Pancreas (tissue), 10 donors: Measurements from ENCODE around the gene SLC44A4. TPM values are rescaled to one million over a fixed set of nuclear protein-coding genes. Genes with fewer than 3 reads are reported as not detected.

Experiments used
- ATAC-seq, 4 donors: fragments of 200-7000 bp; cut with Tn5 transposase; one replicate each; pipeline versions ENCODE4 v1.8.0 to v1.9.1; 2020; ENCODE audit warnings: mild to moderate bottlenecking in 4 of 4, moderate library complexity in 4 of 4
- DNase-seq, 6 donors: peaks; one replicate each; pipeline ENCODE4 v3.0.0-alpha.2; 2020
- FAIRE-seq: peaks from 2 replicates; lab custom pipeline; 2012; peaks lifted over from hg19 to GRCh38; lab: Jason Lieb, UNC
- H3K27ac ChIP-seq, 4 donors: fragments of 200-600 bp; sonication (generic); 1 replicate in 3 of 4; 2 replicates in 1 of 4; pipeline versions ENCODE4 v1.5.0 to v1.8.0; 2020
- H3K27me3 ChIP-seq, 4 donors: fragments of 200-600 bp; one replicate each; pipeline ENCODE4 v1.8.0; 2021
- H3K36me3 ChIP-seq, 3 donors: fragments of 200-600 bp; sonication (generic) in 1 of 3; one replicate each; pipeline versions ENCODE4 v1.5.0 to v1.8.0; 2020 to 2021
- H3K4me1 ChIP-seq, 3 donors: fragments of 200-600 bp; one replicate each; pipeline ENCODE4 v1.8.0; 2021
- H3K4me3 ChIP-seq, 4 donors: fragments of 200-600 bp; sonication (generic) in 2 of 4; one replicate each; pipeline versions ENCODE4 v1.5.0 to v1.8.0; 2020 to 2021
- H3K9me3 ChIP-seq, 4 donors: fragments of 200-600 bp; one replicate each; pipeline ENCODE4 v1.8.0; 2021
- WGBS, 2 donors: extraction: QIAGEN DNeasy Blood & Tissue Kit; methylation state at CpG; one replicate each; pipeline ENCODE4 v1.1.7; 2013; 5-methylcytosine and 5-hydroxymethylcytosine counted together
- intact Hi-C, 3 donors: fragments of 100-400 bp; cut with DNase I; formaldehyde crosslinking; loops; one replicate each; pipeline versions ENCODE4 v1.11.1 to v1.14.2; 2022
- polyA plus RNA-seq, 2 donors: library from polyadenylated mRNA; stranded (reverse); fragments of 200-250 nt; gene quantifications; one replicate each; pipeline ENCODE4 v1.2.3, GENCODE V29; 2013
- total RNA-seq, 6 donors: library from RNA; stranded (reverse); fragmentation: NEBNext Ultra II Directional in 4 of 6; extraction: Animal tissue kit (Norgen Biotek cat#: 25700) in 4 of 6; gene quantifications; one replicate each; pipeline versions ENCODE4 v1.2.1 to v1.2.4, GENCODE V29; 2021 to 2023
- TF ChIP-seq, protein P1 (sequence below), 4 donors: fragments of 200-600 bp; sonication (generic) in 3 of 4; IDR thresholded peaks; one replicate each; pipeline versions ENCODE4 v1.5.0 to v1.8.0; 2021; ENCODE audit warnings: antibody characterized with exemption in 4 of 4
- donor health status: healthy with polysubstance abuse.
- donor health status: DM: no; HTN: no; CAD: no; lungs with moderate emphysema.
- donor health status: DM: no; HTN: no; CAD: no.
- donor health status: control.
- donor health status: control.
- donor health status: Bipolar disorder and iron deficiency.
- donor health status: DM: yes; HTN: yes; CAD: no.
- donor health status: DM: no; HTN: no; CAD: no.
- donor health status: DM: no; HTN: no; CAD: no.
- donor health status: DM: yes; HTN: yes; CAD: no.

The SLC44A4 gene
- total and polyA plus RNA-seq, 8 donors, result 4.6 to 57.3 (median 12.9) TPM

DNA sequence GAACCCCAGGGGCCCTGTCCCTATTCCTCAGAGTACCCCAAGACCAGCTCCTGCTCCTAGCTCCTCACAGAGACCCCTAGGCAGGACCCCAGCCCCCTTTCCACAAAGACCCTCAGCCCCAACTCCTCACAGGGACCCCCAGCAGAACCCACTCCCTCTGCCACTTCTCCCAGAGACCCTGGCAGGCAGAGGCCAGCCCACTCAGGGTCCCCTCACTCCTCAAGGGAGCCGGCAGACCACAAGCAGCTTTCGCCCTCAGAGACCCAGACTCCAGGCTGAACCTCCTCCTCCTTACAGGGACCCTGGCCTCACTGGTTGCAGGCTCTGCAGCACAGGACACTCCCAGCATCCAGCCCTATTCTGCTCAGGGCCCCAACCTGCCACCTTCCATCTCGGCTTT is 575 bp downstream of the SLC44A4 start:
- Histone ChIP-seq H3K4me3 (peak overlapping the region in 3 of 4 donors; percentile 20 to 36 (median 26)), H3K4me1 (peaks cover 0 to 19% (median 6%) of the 10 kb centered on the region in 3 donors), H3K9me3 (no peaks in the 10 kb centered on the region), H3K27ac (peak overlapping the region; percentile 11 to 78 (median 45)), H3K27me3 (no peaks in the 10 kb centered on the region), H3K36me3 (peaks cover 0 to 16% (median 7%) of the 10 kb centered on the region in 3 donors)
- 83% methylated on average over 3 of the region's 3 CpGs for WGBS, 2 donors
- no peak for FAIRE-seq
- TF ChIP-seq, protein P1, sequence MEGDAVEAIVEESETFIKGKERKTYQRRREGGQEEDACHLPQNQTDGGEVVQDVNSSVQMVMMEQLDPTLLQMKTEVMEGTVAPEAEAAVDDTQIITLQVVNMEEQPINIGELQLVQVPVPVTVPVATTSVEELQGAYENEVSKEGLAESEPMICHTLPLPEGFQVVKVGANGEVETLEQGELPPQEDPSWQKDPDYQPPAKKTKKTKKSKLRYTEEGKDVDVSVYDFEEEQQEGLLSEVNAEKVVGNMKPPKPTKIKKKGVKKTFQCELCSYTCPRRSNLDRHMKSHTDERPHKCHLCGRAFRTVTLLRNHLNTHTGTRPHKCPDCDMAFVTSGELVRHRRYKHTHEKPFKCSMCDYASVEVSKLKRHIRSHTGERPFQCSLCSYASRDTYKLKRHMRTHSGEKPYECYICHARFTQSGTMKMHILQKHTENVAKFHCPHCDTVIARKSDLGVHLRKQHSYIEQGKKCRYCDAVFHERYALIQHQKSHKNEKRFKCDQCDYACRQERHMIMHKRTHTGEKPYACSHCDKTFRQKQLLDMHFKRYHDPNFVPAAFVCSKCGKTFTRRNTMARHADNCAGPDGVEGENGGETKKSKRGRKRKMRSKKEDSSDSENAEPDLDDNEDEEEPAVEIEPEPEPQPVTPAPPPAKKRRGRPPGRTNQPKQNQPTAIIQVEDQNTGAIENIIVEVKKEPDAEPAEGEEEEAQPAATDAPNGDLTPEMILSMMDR (IDR thresholded peaks at IDR 0.05), result no peak
- intact Hi-C loops, result no loop called here
- peak in 2 of 4 donors; percentile 4 to 6 for ATAC-seq
- peak in 1 of 6 donors; percentile 16 for DNase-seq

DNA sequence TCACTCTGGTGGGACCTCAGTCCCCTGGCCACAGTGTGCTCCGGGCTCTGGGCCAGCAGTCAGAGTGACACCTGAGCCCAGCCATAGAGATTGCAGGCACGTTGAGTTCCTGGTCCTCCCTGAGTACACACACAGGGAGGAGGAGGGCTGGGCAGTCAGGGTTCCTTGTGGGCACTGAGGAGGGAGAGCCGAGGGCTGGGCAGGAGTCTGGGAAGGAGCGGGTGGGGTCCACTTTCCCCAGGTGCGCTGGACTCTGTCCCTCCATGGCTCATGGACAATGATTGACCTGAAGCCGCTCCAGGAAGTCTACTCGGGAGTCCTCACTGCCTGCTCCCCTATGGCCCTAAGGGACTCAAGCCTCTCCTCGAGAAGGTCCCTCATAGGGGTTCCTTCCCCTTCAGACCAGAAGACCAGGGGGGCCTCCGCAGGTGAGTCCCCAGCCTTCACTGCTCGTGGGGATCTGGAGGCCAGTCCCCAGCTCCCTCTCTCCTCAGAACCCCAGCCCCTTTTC is 1.1 kb downstream of the SLC44A4 start:
- ATAC-seq (peak; percentile 80 to 91 (median 88)), FAIRE-seq (no peak), DNase-seq (peak in 5 of 6 donors; percentile 51 to 85 (median 73))
- Histone ChIP-seq H3K27ac (peak overlapping the region; percentile 11 to 78 (median 45)), H3K27me3 (no peaks in the 10 kb centered on the region), H3K36me3 (peaks cover 0 to 11% (median 7%) of the 10 kb centered on the region in 3 donors), H3K9me3 (no peaks in the 10 kb centered on the region), H3K4me1 (peaks cover 0 to 19% (median 6%) of the 10 kb centered on the region in 3 donors), H3K4me3 (peak overlapping the region in 1 of 4 donors; percentile 36)
- 38 to 44% methylated on average over 9 to 10 of the region's 10 CpGs for WGBS, 2 donors
- intact Hi-C loops, result no loop called here
- TF ChIP-seq, protein P1 (IDR thresholded peaks at IDR 0.05), result no peak

DNA sequence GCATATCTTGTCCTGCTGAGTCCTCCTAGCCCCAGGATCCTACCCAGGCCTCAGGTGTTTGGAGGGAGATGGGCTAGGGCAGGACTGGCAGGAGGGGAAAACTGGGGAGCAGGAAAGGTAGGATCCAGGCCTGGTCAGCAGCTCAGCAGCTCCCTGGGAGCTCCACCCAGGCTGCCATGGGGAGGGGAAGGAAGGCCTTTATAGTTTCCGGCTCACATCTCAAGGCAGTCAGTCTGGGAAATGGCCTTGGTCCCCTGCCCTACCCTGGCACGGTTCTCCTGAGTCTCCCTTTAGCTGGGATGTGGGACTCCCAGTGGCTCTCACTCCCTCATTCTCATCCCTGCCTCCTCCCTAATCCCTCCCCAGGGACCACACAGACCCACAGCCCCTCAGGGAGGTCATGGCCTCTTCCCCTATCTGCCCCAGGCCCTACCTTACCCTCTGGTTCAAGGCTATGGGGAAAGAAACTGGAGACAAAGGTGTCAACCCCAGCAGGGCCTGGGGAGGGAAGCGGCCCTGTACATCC is 1.6 kb downstream of the SLC44A4 start:
- no peak for FAIRE-seq
- intact Hi-C loops, result no loop called here
- 26 to 43% methylated on average over 3 of the region's 3 CpGs for WGBS, 2 donors

DNA sequence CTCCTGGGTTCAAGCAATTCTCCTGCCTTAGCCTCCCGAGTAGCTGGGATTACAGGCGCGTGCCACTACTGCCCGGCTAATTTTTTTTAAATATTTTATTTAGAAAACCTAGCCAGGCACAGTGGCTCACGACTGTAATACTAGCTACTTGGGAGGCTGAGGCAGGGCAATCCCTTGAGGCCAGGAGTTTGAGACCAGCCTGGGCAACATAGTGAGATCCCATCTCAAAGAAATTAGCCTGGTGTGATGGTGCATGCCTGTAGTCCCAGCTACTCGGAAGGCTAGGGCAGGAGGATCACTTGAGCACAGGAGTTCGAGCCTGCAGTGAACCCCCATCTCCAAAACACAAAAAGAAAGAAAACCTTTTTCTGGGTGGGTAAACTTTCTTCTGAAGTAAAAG is 2.4 kb downstream of the SLC44A4 start:
- no peak overlapping the region for H3K27ac ChIP-seq
- whole genome bisulfite sequencing, 2 donors, result 87 to 95% methylated on average over 7 of the region's 7 CpGs

More for the DNA sequence above, 1.6 kb downstream of the SLC44A4 start:
- TF ChIP-seq, protein P1 (IDR thresholded peaks at IDR 0.05), result no peak
- Histone ChIP-seq H3K36me3 (peaks cover 0 to 7% (median 5%) of the 10 kb centered on the region in 3 donors), H3K27ac (peak overlapping the region; percentile 11 to 78 (median 45)), H3K4me3 (no peak overlapping the region), H3K4me1 (peaks cover 0 to 19% (median 6%) of the 10 kb centered on the region in 3 donors), H3K27me3 (no peaks in the 10 kb centered on the region), H3K9me3 (no peaks in the 10 kb centered on the region)
- ATAC-seq (peak; percentile 24 to 76 (median 67)), DNase-seq (peak in 4 of 6 donors; percentile 34 to 61 (median 44))

More for the DNA sequence above, 2.4 kb downstream of the SLC44A4 start:
- ATAC-seq, result no peak
- FAIRE-seq, result no peak
- Histone ChIP-seq H3K4me1 (peaks cover 0 to 19% (median 6%) of the 10 kb centered on the region in 3 donors), H3K36me3 (peaks cover 0 to 7% (median 2%) of the 10 kb centered on the region in 3 donors), H3K9me3 (no peaks in the 10 kb centered on the region), H3K4me3 (no peak overlapping the region), H3K27me3 (no peaks in the 10 kb centered on the region)
- DNase-seq, result peak in 1 of 6 donors; percentile 0
- intact Hi-C loops, result no loop called here
- TF ChIP-seq, protein P1 (IDR thresholded peaks at IDR 0.05), result no peak
